Ishikawa (cell line): ENCODE measurements around the gene CBFA2T2.

Experiments
- CEBPB ChIP-seq: IDR thresholded peaks from 2 replicates; pipeline ENCODE4 v1.6.1; 2012
- CREB1 ChIP-seq: IDR thresholded peaks from 2 replicates; pipeline ENCODE4 v1.6.1; 2012; ENCODE audit warnings: low read depth
- EGR1 ChIP-seq: IDR thresholded peaks from 2 replicates; pipeline ENCODE4 v1.6.1; 2012
- EP300 ChIP-seq: IDR thresholded peaks from 2 replicates; pipeline ENCODE4 v1.6.1; 2012; ENCODE audit warnings: borderline replicate concordance
- FOXM1 ChIP-seq: IDR thresholded peaks from 2 replicates; pipeline ENCODE4 v1.6.1; 2012; ENCODE audit warnings: low read depth, borderline replicate concordance
- NFIC ChIP-seq: IDR thresholded peaks from 2 replicates; pipeline ENCODE4 v1.6.1; 2012
- RAD21 ChIP-seq: IDR thresholded peaks from 2 replicates; pipeline ENCODE4 v1.6.1; 2012; ENCODE audit warnings: low read depth
- TAF1 ChIP-seq: IDR thresholded peaks from 2 replicates; pipeline ENCODE4 v1.6.1; 2012; ENCODE audit warnings: low read depth, mild to moderate bottlenecking
- TCF12 ChIP-seq: IDR thresholded peaks from 2 replicates; pipeline ENCODE4 v1.6.1; 2012; ENCODE audit warnings: low read depth
- TEAD4 ChIP-seq: IDR thresholded peaks from 2 replicates; pipeline ENCODE4 v1.6.1; 2012
- YY1 ChIP-seq: IDR thresholded peaks from 2 replicates; pipeline ENCODE4 v1.6.1; 2012; ENCODE audit warnings: low read depth
- ZBTB7A ChIP-seq: IDR thresholded peaks from 2 replicates; pipeline ENCODE4 v1.6.1; 2012; ENCODE audit warnings: low read depth
- TF ChIP-seq, protein P1 (sequence below): IDR thresholded peaks from 2 replicates; pipeline ENCODE4 v1.6.1; 2012
- TF ChIP-seq, protein P2 (sequence below): IDR thresholded peaks from 2 replicates; pipeline ENCODE4 v1.6.1; 2012; ENCODE audit warnings: low read depth, mild to moderate bottlenecking

Gene CBFA2T2

DNA sequence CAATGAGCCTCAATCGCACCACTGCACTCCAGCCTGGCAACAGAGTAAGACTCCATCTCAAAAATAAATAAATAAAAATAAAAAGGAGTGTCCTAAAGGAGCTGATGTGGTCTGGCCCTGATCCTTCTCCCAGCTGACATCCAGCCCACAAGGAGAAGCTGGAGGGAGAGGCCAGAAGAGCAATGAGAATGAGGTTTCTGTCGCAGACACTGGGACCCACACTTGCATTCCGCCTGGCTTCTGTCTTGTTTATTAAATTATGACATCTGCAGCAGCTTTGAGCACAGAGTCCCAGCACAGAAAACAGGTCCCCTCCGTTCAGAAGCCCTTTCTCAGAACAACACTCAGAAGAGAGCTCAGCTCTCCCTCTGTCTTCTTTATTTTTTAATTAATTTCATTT is 206.6 kb downstream of the CBFA2T2 start:
- TF ChIP-seq, protein P1, sequence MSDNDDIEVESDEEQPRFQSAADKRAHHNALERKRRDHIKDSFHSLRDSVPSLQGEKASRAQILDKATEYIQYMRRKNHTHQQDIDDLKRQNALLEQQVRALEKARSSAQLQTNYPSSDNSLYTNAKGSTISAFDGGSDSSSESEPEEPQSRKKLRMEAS, result no peak
- TF ChIP-seq TAF1 (no peak), CREB1 (no peak), TCF12 (no peak), FOXM1 (no peak)

DNA sequence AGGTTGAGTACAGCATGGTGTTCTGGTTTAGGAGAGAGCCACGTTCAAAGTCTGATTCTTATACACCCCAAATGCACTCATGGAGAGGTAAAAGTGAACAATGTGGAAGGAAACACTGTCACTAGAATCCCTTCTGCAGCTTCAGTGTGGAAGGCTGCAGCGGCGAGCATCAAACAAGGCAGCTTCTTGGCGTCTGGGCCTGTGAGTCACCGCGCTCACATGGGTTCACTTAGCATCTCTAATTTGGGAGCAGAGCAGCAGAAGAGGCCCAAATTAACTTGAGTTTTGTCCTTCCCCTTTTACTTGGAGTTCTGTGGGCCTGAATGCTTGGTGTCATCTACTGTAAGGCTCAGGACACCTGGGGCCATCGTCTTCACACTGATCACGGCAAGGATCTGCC is 207.2 kb downstream of the CBFA2T2 start:
- TF ChIP-seq TCF12 (no peak), EGR1 (no peak), YY1 (no peak), ZBTB7A (no peak), CEBPB (no peak), EP300 (no peak), FOXM1 (no peak), RAD21 (no peak), NFIC (no peak), TEAD4 (no peak)
- TF ChIP-seq, protein P1, result no peak
- TF ChIP-seq, protein P2, sequence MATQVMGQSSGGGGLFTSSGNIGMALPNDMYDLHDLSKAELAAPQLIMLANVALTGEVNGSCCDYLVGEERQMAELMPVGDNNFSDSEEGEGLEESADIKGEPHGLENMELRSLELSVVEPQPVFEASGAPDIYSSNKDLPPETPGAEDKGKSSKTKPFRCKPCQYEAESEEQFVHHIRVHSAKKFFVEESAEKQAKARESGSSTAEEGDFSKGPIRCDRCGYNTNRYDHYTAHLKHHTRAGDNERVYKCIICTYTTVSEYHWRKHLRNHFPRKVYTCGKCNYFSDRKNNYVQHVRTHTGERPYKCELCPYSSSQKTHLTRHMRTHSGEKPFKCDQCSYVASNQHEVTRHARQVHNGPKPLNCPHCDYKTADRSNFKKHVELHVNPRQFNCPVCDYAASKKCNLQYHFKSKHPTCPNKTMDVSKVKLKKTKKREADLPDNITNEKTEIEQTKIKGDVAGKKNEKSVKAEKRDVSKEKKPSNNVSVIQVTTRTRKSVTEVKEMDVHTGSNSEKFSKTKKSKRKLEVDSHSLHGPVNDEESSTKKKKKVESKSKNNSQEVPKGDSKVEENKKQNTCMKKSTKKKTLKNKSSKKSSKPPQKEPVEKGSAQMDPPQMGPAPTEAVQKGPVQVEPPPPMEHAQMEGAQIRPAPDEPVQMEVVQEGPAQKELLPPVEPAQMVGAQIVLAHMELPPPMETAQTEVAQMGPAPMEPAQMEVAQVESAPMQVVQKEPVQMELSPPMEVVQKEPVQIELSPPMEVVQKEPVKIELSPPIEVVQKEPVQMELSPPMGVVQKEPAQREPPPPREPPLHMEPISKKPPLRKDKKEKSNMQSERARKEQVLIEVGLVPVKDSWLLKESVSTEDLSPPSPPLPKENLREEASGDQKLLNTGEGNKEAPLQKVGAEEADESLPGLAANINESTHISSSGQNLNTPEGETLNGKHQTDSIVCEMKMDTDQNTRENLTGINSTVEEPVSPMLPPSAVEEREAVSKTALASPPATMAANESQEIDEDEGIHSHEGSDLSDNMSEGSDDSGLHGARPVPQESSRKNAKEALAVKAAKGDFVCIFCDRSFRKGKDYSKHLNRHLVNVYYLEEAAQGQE, result no peak
